IMR-90 (cell line): ENCODE measurements around the gene HMHB1. TPM values are rescaled to one million over a fixed set of nuclear protein-coding genes. Genes with fewer than 3 reads are reported as not detected.

ENCODE experiments used
- ATAC-seq: fragments of 200-7000 bp; cut with Tn5 transposase; 2 replicates; pipeline ENCODE4 v1.9.1; 2020; ENCODE audit warnings: low read depth, mild to moderate bottlenecking, moderate library complexity
- BruUV-seq: library from RNA; stranded (reverse); fragments of 400-500 nt; replicated peaks from 2 replicates; lab custom pipeline; 2021; lab: Mats Ljungman, UMichigan
- CTCF ChIA-PET: fragments of 300-600 bp; formaldehyde crosslinking; extraction: SDS; loops from one replicate; lab custom pipeline; 2021; ENCODE audit warnings: antibody characterized with exemption; lab: Yijun Ruan, JAX
- POLR2A ChIA-PET: fragments of 300-600 bp; sonication (Branson Sonifier 250); formaldehyde crosslinking; loops from one replicate; lab custom pipeline; 2022; ENCODE audit warnings: antibody characterized with exemption; ENCODE audit not compliant: unreplicated experiment; lab: Charles Lee
- DNase-seq: peaks from one replicate; pipeline ENCODE4 v3.0.0; 2013
- H2AFZ ChIP-seq: replicated peaks from 2 replicates; pipeline ENCODE3; 2013; ENCODE audit warnings: low read length, mild to moderate bottlenecking; ENCODE audit not compliant: poor library complexity
- H2AK5ac ChIP-seq: 2 replicates; pipeline ENCODE4 v1.6.1; 2013; ENCODE audit warnings: low read depth, low read length, inconsistent platforms
- H2AK9ac ChIP-seq: replicated peaks from 2 replicates; pipeline ENCODE3; 2013; ENCODE audit warnings: mild to moderate bottlenecking, low read depth, low read length, moderate library complexity; ENCODE audit not compliant: poor library complexity
- H2BK120ac ChIP-seq: 2 replicates; pipeline ENCODE4 v1.6.1; 2013; ENCODE audit warnings: low read depth, low read length, inconsistent platforms
- H2BK15ac ChIP-seq: 3 replicates; pipeline ENCODE4 v1.6.1; 2013; ENCODE audit warnings: low read depth, low read length, inconsistent platforms
- H2BK20ac ChIP-seq: 2 replicates; pipeline ENCODE4 v1.6.1; 2013; ENCODE audit warnings: low read depth, mild to moderate bottlenecking, inconsistent platforms, low read length, moderate library complexity
- H2BK5ac ChIP-seq: 2 replicates; pipeline ENCODE4 v1.6.1; 2013; ENCODE audit warnings: mild to moderate bottlenecking, low read depth, low read length, inconsistent platforms; ENCODE audit not compliant: poor library complexity, severe bottlenecking
- H3K14ac ChIP-seq: replicated peaks from 2 replicates; pipeline ENCODE4 v1.6.1; 2013; ENCODE audit warnings: low read depth, low read length, inconsistent platforms
- H3K18ac ChIP-seq: 2 replicates; pipeline ENCODE4 v1.6.1; 2013; ENCODE audit warnings: low read depth, low read length, control low read depth
- H3K23ac ChIP-seq: 2 replicates; pipeline ENCODE4 v1.6.1; 2013; ENCODE audit warnings: low read depth, low read length, inconsistent platforms
- H3K27ac ChIP-seq: 2 replicates; pipeline ENCODE4 v1.5.1; 2013; ENCODE audit warnings: mild to moderate bottlenecking, control low read depth, low read length; ENCODE audit not compliant: insufficient read depth
- H3K27me3 ChIP-seq: 2 replicates; pipeline ENCODE4 v1.6.1; 2013; ENCODE audit warnings: low read length; ENCODE audit not compliant: control insufficient read depth, insufficient read depth
- H3K36me3 ChIP-seq: 2 replicates; pipeline ENCODE4 v1.6.1; 2013; ENCODE audit warnings: low read length, mixed read lengths; ENCODE audit not compliant: control insufficient read depth, insufficient read depth
- H3K4ac ChIP-seq: 2 replicates; pipeline ENCODE4 v1.6.1; 2013; ENCODE audit warnings: low read depth, low read length, inconsistent platforms
- H3K4me1 ChIP-seq: 2 replicates; pipeline ENCODE4 v1.6.1; 2013; ENCODE audit warnings: low read length, mixed read lengths; ENCODE audit not compliant: control insufficient read depth, insufficient read depth
- H3K4me2 ChIP-seq: 2 replicates; pipeline ENCODE4 v1.6.1; 2013; ENCODE audit warnings: low read depth, mild to moderate bottlenecking, control low read depth, low read length, moderate library complexity
- H3K4me3 ChIP-seq: 2 replicates; pipeline ENCODE4 v1.5.1; 2013; ENCODE audit warnings: low read depth, mild to moderate bottlenecking, control low read depth, low read length, moderate library complexity; ENCODE audit not compliant: insufficient read depth
- H3K56ac ChIP-seq: 2 replicates; pipeline ENCODE4 v1.6.1; 2013; ENCODE audit warnings: low read length, inconsistent platforms; ENCODE audit not compliant: insufficient read depth; ENCODE audit errors: extremely low read depth
- H3K79me1 ChIP-seq, 2 experiments: 2 replicates each; pipeline ENCODE4 v1.6.1; 2013; ENCODE audit warnings: low read length in 2 of 2, inconsistent platforms in 1 of 2, low read depth in 1 of 2
- H3K9ac ChIP-seq: 2 replicates; pipeline ENCODE4 v1.6.1; 2013; ENCODE audit warnings: low read depth, low read length, control low read depth
- H3K9me1 ChIP-seq: 2 replicates; pipeline ENCODE4 v1.6.1; 2013; ENCODE audit warnings: low read length, inconsistent platforms; ENCODE audit not compliant: insufficient read depth
- H3K9me3 ChIP-seq: 2 replicates; pipeline ENCODE4 v1.6.1; 2013; ENCODE audit warnings: low read length; ENCODE audit not compliant: control insufficient read depth, insufficient read depth
- H4K20me1 ChIP-seq: 2 replicates; pipeline ENCODE4 v1.6.1; 2013; ENCODE audit warnings: low read length, inconsistent platforms; ENCODE audit not compliant: insufficient read depth
- H4K5ac ChIP-seq: 2 replicates; pipeline ENCODE4 v1.6.1; 2013; ENCODE audit warnings: mild to moderate bottlenecking, low read depth, low read length, control low read depth
- H4K8ac ChIP-seq, 2 experiments: 2 replicates each; pipeline ENCODE4 v1.6.1; 2013; ENCODE audit warnings: low read depth in 2 of 2, low read length in 2 of 2, control low read depth in 1 of 2, inconsistent platforms in 1 of 2
- H4K91ac ChIP-seq: 2 replicates; pipeline ENCODE4 v1.6.1; 2013; ENCODE audit warnings: low read depth, low read length, inconsistent platforms; ENCODE audit not compliant: insufficient read depth
- CHD1 ChIP-seq: IDR thresholded peaks from 2 replicates; pipeline ENCODE4 v1.6.1; 2012; ENCODE audit warnings: low read depth, low read length, improper control_type of control experiment
- SMC3 ChIP-seq: fragments of 150-350 bp; IDR thresholded peaks from 2 replicates; pipeline ENCODE4 v1.6.1; 2016; ENCODE audit warnings: low read depth, mild to moderate bottlenecking, antibody characterized with exemption, low read length, moderate library complexity
- WGBS, 2 experiments: methylation state at CpG; one replicate each; pipeline versions ENCODE4 v1.1.5 to v1.1.7; 2013; ENCODE audit warnings: missing lambda C conversion rate in 2 of 2; ENCODE audit not compliant: insufficient read length in 1 of 2; ENCODE audit errors: extremely low coverage in 2 of 2; 5-methylcytosine and 5-hydroxymethylcytosine counted together
- dilution Hi-C: fragments of 300-500 bp; cut with HindIII; formaldehyde crosslinking; loops from one replicate; pipeline ENCODE4 v1.14.3; 2018; ENCODE audit warnings: low sequenced_read_pairs; ENCODE audit not compliant: unreplicated experiment
- in situ Hi-C: fragments of 300-500 bp; cut with MboI; formaldehyde crosslinking; loops from 3 replicates; pipeline ENCODE4 v1.14.3; 2019; ENCODE audit warnings: low sequenced_read_pairs, inconsistent platforms, mixed read lengths
- intact Hi-C: fragments of 100-400 bp; cut with micrococcal nuclease; formaldehyde crosslinking; loops from 2 replicates; pipeline ENCODE4 v1.10.0; 2022
- polyA plus RNA-seq, 3 experiments: library from polyadenylated mRNA; depleted of rRNA; stranded (reverse); fragments of >200 nt; gene quantifications; 2 replicates each; pipeline ENCODE4 v1.2.3, GENCODE V29; 2012; ENCODE audit warnings: low replicate concordance in 1 of 3
- total RNA-seq: library from RNA; depleted of rRNA; stranded (reverse); fragments of >200 nt; gene quantifications from 2 replicates; pipeline ENCODE4 v1.2.3, GENCODE V29; 2012

HMHB1 gene
- total and polyA plus RNA-seq, 2 of the 4 experiments (the other 2 are of a cell fraction): not detected

- Histone ChIP-seq H2BK5ac (no peak overlapping the region), H3K4me1 (no peaks in the 10 kb centered on the region), H3K9ac (no peak overlapping the region), H3K9me1 (no peaks in the 10 kb centered on the region), H3K79me1 (no peaks in the 10 kb centered on the region), H3K9me3 (no peaks in the 10 kb centered on the region), H2BK120ac (no peak overlapping the region), H3K4ac (no peak overlapping the region), H3K27ac (no peak overlapping the region), H2AK5ac (no peak overlapping the region), H2BK20ac (no peak overlapping the region), H3K14ac (no peak overlapping the region), H2BK15ac (no peak overlapping the region), H3K56ac (no peak overlapping the region), H3K36me3 (no peaks in the 10 kb centered on the region), H3K4me3 (no peak overlapping the region), H2AK9ac (no peak overlapping the region), H4K5ac (no peak overlapping the region), H3K4me2 (no peak overlapping the region), H4K91ac (no peak overlapping the region), H4K20me1 (no peaks in the 10 kb centered on the region), H3K27me3 (no peaks in the 10 kb centered on the region), H4K8ac (no peak overlapping the region), H3K23ac (no peak overlapping the region), H3K18ac (no peak overlapping the region), H2AFZ (no peak overlapping the region)
- no peak for TF ChIP-seq SMC3
- no peak for TF ChIP-seq CHD1
- DNase-seq (no peak), ATAC-seq (no peak)
- no CpG with 5 or more reads among the region's 2 CpGs for WGBS, 2 experiments
- CTCF ChIA-PET: no interaction called here
- dilution Hi-C loops (no loop called here), intact Hi-C loops (no loop called here), in situ Hi-C loops (no loop called here)
- POLR2A ChIA-PET: no interaction called here
- BruUV-seq: no TSS peak
Measured at GRCh38 chr5:143805861-143806260, 6.1 kb upstream of the HMHB1 start.
